ENCODE measurements around the gene UBE2K. TPM values are rescaled to one million over a fixed set of nuclear protein-coding genes. Genes with fewer than 3 reads are reported as not detected.

UBE2K gene
- total RNA-seq, 1 donor, result 27.7 TPM

- DNase-seq (ENCODE audit: low read depth), result no peak
- no peak for TF ChIP-seq CTCF (IDR thresholded peaks at IDR 0.05; ENCODE audit: insufficient read depth, low read length)
- H3K4me3 ChIP-seq (ENCODE audit: low read depth, low read length), result no peak overlapping the region
Observed at GRCh38 chr4:39758176-39758575, 60.2 kb downstream of the UBE2K start.

- H3K4me3 ChIP-seq (ENCODE audit: low read depth, low read length), result no peak overlapping the region
- TF ChIP-seq CTCF (IDR thresholded peaks at IDR 0.05; ENCODE audit: insufficient read depth, low read length), result no peak
- DNase-seq (ENCODE audit: low read depth), result no peak
Observed at GRCh38 chr4:39759569-39759968, 61.6 kb downstream of the UBE2K start.

GRCh38 chr4:39761005-39761667, 63.2 kb downstream of the UBE2K start:
- H3K4me3 ChIP-seq (ENCODE audit: low read depth, low read length), result no peak overlapping the region
- no peak for DNase-seq (ENCODE audit: low read depth)
- no peak for TF ChIP-seq CTCF (IDR thresholded peaks at IDR 0.05; ENCODE audit: insufficient read depth, low read length)

- TF ChIP-seq CTCF (IDR thresholded peaks at IDR 0.05; ENCODE audit: insufficient read depth, low read length), result no peak
- DNase-seq (ENCODE audit: low read depth), result no peak
- H3K4me3 ChIP-seq (ENCODE audit: low read depth, low read length), result no peak overlapping the region
Observed at GRCh38 chr4:39763714-39764572, 66.0 kb downstream of the UBE2K start.

- TF ChIP-seq CTCF (IDR thresholded peaks at IDR 0.05; ENCODE audit: insufficient read depth, low read length), result no peak
- no peak overlapping the region for H3K4me3 ChIP-seq (ENCODE audit: low read depth, low read length)
- DNase-seq (ENCODE audit: low read depth), result no peak
Observed at GRCh38 chr4:39770005-39770404, 72.1 kb downstream of the UBE2K start.

- H3K4me3 ChIP-seq (ENCODE audit: low read depth, low read length), result no peak overlapping the region
- no peak for DNase-seq (ENCODE audit: low read depth)
- TF ChIP-seq CTCF (IDR thresholded peaks at IDR 0.05; ENCODE audit: insufficient read depth, low read length), result no peak
Observed at GRCh38 chr4:39770471-39770870, 72.5 kb downstream of the UBE2K start.
